GM12892 (cell line): ENCODE measurements around the gene ADSS1.

ENCODE experiments used
- POLR2A ChIP-seq: IDR thresholded peaks from 2 replicates; pipeline ENCODE4 v1.6.1; 2011; ENCODE audit warnings: low read depth, low read length, control low read depth
- POLR2AphosphoS5 ChIP-seq: IDR thresholded peaks from 2 replicates; pipeline ENCODE4 v1.6.1; 2011; ENCODE audit warnings: low read depth, low read length, control low read depth
- TAF1 ChIP-seq: IDR thresholded peaks from 2 replicates; pipeline ENCODE4 v1.6.1; 2011; ENCODE audit warnings: low read depth, mild to moderate bottlenecking, control low read depth, low read length, borderline replicate concordance

GRCh38 chr14:104728631-104729030, 4.6 kb downstream of the ADSS1 start:
- TF ChIP-seq POLR2A: no peak
- TF ChIP-seq TAF1: no peak
- TF ChIP-seq POLR2AphosphoS5: no peak
